AG09319 (cell line): ENCODE results near the gene CAV1.

ENCODE experiments used
- DNase-seq: peaks from one replicate; pipeline ENCODE4 v3.0.0-alpha.2; 2010; ENCODE audit warnings: low read depth; ENCODE audit errors: extremely low read depth
- CTCF ChIP-seq: IDR thresholded peaks from 2 replicates; pipeline ENCODE4 v1.5.1; 2011; ENCODE audit warnings: low read depth, mild to moderate bottlenecking, inconsistent platforms, low read length, moderate library complexity

CAV1 gene

GRCh38 chr7:116499168-116500077 is 25.4 kb upstream of the CAV1 start, which contains the start of gene CAV2:
CAV2 (plus strand) TSS chr7:116499738; CDS start chr7:116499782, 44 bp downstream.
- no peak for TF ChIP-seq CTCF
- DNase-seq, result no peak

- TF ChIP-seq CTCF, result no peak
- DNase-seq, result no peak
Measured at GRCh38 chr7:116500078-116500853, 24.6 kb upstream of the CAV1 start.

- TF ChIP-seq CTCF, result no peak
- DNase-seq, result no peak
Measured at GRCh38 chr7:116501425-116502167, 23.2 kb upstream of the CAV1 start.

- no peak for DNase-seq
Measured at GRCh38 chr7:116502201-116503096, 22.4 kb upstream of the CAV1 start.

GRCh38 chr7:116503835-116504234 is 21.0 kb upstream of the CAV1 start:
- TF ChIP-seq CTCF, result no peak
- DNase-seq, result no peak

More at GRCh38 chr7:116502201-116503096, 22.4 kb upstream of the CAV1 start:
- no peak for TF ChIP-seq CTCF

GRCh38 chr7:116505278-116505677 is 19.6 kb upstream of the CAV1 start:
- no peak for TF ChIP-seq CTCF
- DNase-seq, result no peak
